Peyer's patch (tissue), 4 donors: Measurements from ENCODE around the gene AXDND1.

Source experiments
- POLR2A ChIP-seq, 2 donors: fragments of 450-650 bp; IDR thresholded peaks; one replicate each; pipeline ENCODE4 v1.5.1; 2017; ENCODE audit warnings: antibody characterized with exemption in 2 of 2, mild to moderate bottlenecking in 2 of 2, moderate library complexity in 2 of 2
- TF ChIP-seq, protein P1 (sequence below), 6 experiments: fragments of 450-650 bp in 4 of 6; fragments of 200-600 bp in 2 of 6; sonication (generic) in 1 of 6; IDR thresholded peaks; one replicate each; pipeline ENCODE4 v1.5.1; 2017 to 2019; ENCODE audit warnings: antibody characterized with exemption in 6 of 6, mild to moderate bottlenecking in 3 of 6, moderate library complexity in 1 of 6

- no peak for TF ChIP-seq POLR2A (IDR thresholded peaks at IDR 0.05)
- TF ChIP-seq, protein P1, sequence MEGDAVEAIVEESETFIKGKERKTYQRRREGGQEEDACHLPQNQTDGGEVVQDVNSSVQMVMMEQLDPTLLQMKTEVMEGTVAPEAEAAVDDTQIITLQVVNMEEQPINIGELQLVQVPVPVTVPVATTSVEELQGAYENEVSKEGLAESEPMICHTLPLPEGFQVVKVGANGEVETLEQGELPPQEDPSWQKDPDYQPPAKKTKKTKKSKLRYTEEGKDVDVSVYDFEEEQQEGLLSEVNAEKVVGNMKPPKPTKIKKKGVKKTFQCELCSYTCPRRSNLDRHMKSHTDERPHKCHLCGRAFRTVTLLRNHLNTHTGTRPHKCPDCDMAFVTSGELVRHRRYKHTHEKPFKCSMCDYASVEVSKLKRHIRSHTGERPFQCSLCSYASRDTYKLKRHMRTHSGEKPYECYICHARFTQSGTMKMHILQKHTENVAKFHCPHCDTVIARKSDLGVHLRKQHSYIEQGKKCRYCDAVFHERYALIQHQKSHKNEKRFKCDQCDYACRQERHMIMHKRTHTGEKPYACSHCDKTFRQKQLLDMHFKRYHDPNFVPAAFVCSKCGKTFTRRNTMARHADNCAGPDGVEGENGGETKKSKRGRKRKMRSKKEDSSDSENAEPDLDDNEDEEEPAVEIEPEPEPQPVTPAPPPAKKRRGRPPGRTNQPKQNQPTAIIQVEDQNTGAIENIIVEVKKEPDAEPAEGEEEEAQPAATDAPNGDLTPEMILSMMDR (IDR thresholded peaks at IDR 0.05): no peak
Observed at GRCh38 chr1:179441501-179441900, 75.7 kb downstream of the AXDND1 start.
